K562 (cell line): ENCODE data around the gene COPE. TPM values are rescaled to one million over a fixed set of nuclear protein-coding genes. Genes with fewer than 3 reads are reported as not detected.

ENCODE experiments used
- BCL6 ChIP-seq: fragments of 250-450 bp; sonication (Bioruptor Pico); IDR thresholded peaks from 2 replicates; pipeline ENCODE4 v1.4.0; 2020
- CBX1 ChIP-seq: sonication (generic); IDR thresholded peaks from 2 replicates; pipeline ENCODE4 v1.6.1; 2016; ENCODE audit warnings: antibody characterized with exemption, low read depth, mild to moderate bottlenecking
- HCFC1 ChIP-seq: IDR thresholded peaks from 2 replicates; pipeline ENCODE4 v1.6.1; 2012; ENCODE audit warnings: low read depth, low read length, improper control_type of control experiment
- KLF6 ChIP-seq: fragments of 250-450 bp; sonication (Bioruptor Pico); IDR thresholded peaks from 2 replicates; pipeline ENCODE4 v1.4.0; 2020; ENCODE audit warnings: mild to moderate bottlenecking, moderate library complexity, borderline replicate concordance
- LARP7 ChIP-seq: fragments of 450-650 bp; IDR thresholded peaks from 2 replicates; pipeline ENCODE4 v1.6.1; 2016
- MAZ ChIP-seq, 2 experiments: fragments of 450-650 bp in 1 of 2; sonication (generic) in 1 of 2; formaldehyde crosslinking; IDR thresholded peaks in 1 of 2; conservative IDR thresholded peaks in 1 of 2; 2 replicates each; pipeline versions ENCODE4 v1.4.0 to v1.5.0; 2020; ENCODE audit warnings: mild to moderate bottlenecking in 1 of 2, missing genetic modification reagents in 1 of 2
- MEF2A ChIP-seq: IDR thresholded peaks from 2 replicates; pipeline ENCODE4 v1.6.1; 2011; ENCODE audit warnings: low read depth, mild to moderate bottlenecking, low read length, moderate library complexity; ENCODE audit not compliant: control insufficient read depth
- PML ChIP-seq: IDR thresholded peaks from 2 replicates; pipeline ENCODE4 v1.6.1; 2012; ENCODE audit warnings: low read length, inconsistent platforms
- PRPF4 ChIP-seq: fragments of 200-400 bp; formaldehyde crosslinking; IDR thresholded peaks from one replicate; pipeline ENCODE4 v1.6.1; 2017; ENCODE audit warnings: low read length, low read depth, mild to moderate bottlenecking; ENCODE audit not compliant: insufficient read depth, poor library complexity, severe bottlenecking
- RBFOX2 ChIP-seq: fragments of 200-400 bp; formaldehyde crosslinking; IDR thresholded peaks from 2 replicates; pipeline ENCODE4 v1.6.1; 2017; ENCODE audit warnings: low read depth, mild to moderate bottlenecking, low read length, moderate library complexity
- RERE ChIP-seq: sonication (generic); formaldehyde crosslinking; IDR thresholded peaks from 2 replicates; pipeline ENCODE4 v1.8.0; 2023; ENCODE audit warnings: missing genetic modification reagents, mild to moderate bottlenecking, borderline replicate concordance
- RFX5 ChIP-seq: IDR thresholded peaks from 2 replicates; pipeline ENCODE4 v1.6.1; 2011; ENCODE audit warnings: low read depth, mild to moderate bottlenecking, improper control_type of control experiment, low read length
- TAF7 ChIP-seq: fragments of 450-650 bp; IDR thresholded peaks from 2 replicates; pipeline ENCODE4 v1.6.1; 2016; ENCODE audit warnings: missing genetic modification characterization, missing compliant biosample characterization
- TCF3 ChIP-seq: sonication (generic); formaldehyde crosslinking; IDR thresholded peaks from 2 replicates; pipeline ENCODE4 v1.4.0; 2020; ENCODE audit warnings: mild to moderate bottlenecking, missing genetic modification reagents
- THRAP3 ChIP-seq: fragments of 450-650 bp; IDR thresholded peaks from 2 replicates; pipeline ENCODE4 v1.6.1; 2016; ENCODE audit warnings: mild to moderate bottlenecking, inconsistent platforms, borderline replicate concordance
- U2AF2 ChIP-seq: fragments of 200-400 bp; formaldehyde crosslinking; optimal IDR thresholded peaks from 2 replicates; pipeline ENCODE3; 2017; ENCODE audit warnings: low read depth, mild to moderate bottlenecking, low read length
- ZKSCAN3 ChIP-seq: fragments of 250-450 bp; sonication (Bioruptor Pico); IDR thresholded peaks from 2 replicates; pipeline ENCODE4 v1.4.0; 2020
- ZKSCAN8 ChIP-seq: fragments of 200-800 bp; sonication (Bioruptor generic); IDR thresholded peaks from 2 replicates; pipeline ENCODE4 v1.6.1; 2016; ENCODE audit warnings: missing genetic modification characterization, missing compliant biosample characterization
- ZNF133 ChIP-seq: fragments of 250-450 bp; sonication (Bioruptor Pico); IDR thresholded peaks from 2 replicates; pipeline ENCODE4 v1.4.0; 2020; ENCODE audit warnings: mild to moderate bottlenecking
- ZNF780A ChIP-seq: fragments of 250-450 bp; sonication (Bioruptor Pico); IDR thresholded peaks from 2 replicates; pipeline ENCODE4 v1.5.0; 2021; ENCODE audit warnings: mild to moderate bottlenecking
- ZSCAN32 ChIP-seq: fragments of 450-650 bp; formaldehyde crosslinking; IDR thresholded peaks from 2 replicates; pipeline ENCODE4 v1.4.0; 2020; ENCODE audit warnings: mild to moderate bottlenecking, moderate library complexity
- polyA plus RNA-seq, 8 experiments: library from polyadenylated mRNA; depleted of rRNA in 4 of 8; stranded (reverse) in 5 of 8; unstranded in 3 of 8; fragments of >200 nt; fragmentation: Nextera tagmentation in 2 of 8; fragmentation: Illumina TruSeq in 1 of 8; extraction: Ambion mirVana in 2 of 8; extraction: Trizol in 1 of 8; gene quantifications; 2 replicates each; pipeline versions ENCODE4 v1.2.1 to v1.2.3, GENCODE V29; 2011 to 2014; ENCODE audit warnings: inconsistent platforms in 1 of 8, missing spikeins in 1 of 8
- total RNA-seq, 7 experiments: library from RNA; depleted of rRNA in 6 of 7; stranded (reverse); fragments of >200 nt in 6 of 7; fragmentation: Illumina TruSeq in 2 of 7; extraction: Trizol in 2 of 7; gene quantifications; 2 replicates each; pipeline versions ENCODE4 v1.2.1 to v1.2.3, GENCODE V29; 2011 to 2021; ENCODE audit warnings: low replicate concordance in 1 of 7
- TF ChIP-seq, protein P1 (sequence below): sonication (generic); formaldehyde crosslinking; IDR thresholded peaks from 2 replicates; pipeline ENCODE4 v1.8.0; 2022; ENCODE audit warnings: mild to moderate bottlenecking, missing genetic modification reagents
- TF ChIP-seq, protein P2 (sequence below): sonication (generic); formaldehyde crosslinking; IDR thresholded peaks from 2 replicates; pipeline ENCODE4 v1.8.1; 2023; ENCODE audit warnings: mild to moderate bottlenecking, missing genetic modification reagents

COPE gene
- total and polyA plus RNA-seq, 9 of the 15 experiments (the other 6 are each of a cell fraction or from before 2014, with no cell fraction given) = 5.8 to 273 (median 147) TPM

DNA sequence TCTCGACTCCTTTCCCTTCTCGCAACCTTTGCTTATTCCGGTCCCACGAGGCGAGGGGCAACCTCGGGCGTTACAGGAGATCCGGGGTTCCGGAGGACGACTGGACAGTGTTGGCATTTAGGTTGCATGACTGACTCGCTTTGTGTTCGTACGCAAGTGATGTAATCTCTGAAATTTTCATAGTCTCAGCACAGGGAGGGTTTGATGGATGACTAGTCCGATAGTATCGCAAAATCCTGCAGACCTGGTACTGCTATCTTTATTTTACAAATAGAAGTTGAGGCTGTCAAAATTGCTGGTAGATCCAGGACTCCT, 670 bp upstream of the COPE start (continued):
- TF ChIP-seq MAZ (CRISPR knock-in tag; conservative IDR thresholded peaks at IDR 0.05 in 1 of 2, IDR thresholded peaks at IDR 0.05 in 1 of 2) (no peak), ZKSCAN8 (CRISPR knock-in tag) (no peak), ZKSCAN3 (CRISPR knock-in tag) (no peak), BCL6 (CRISPR knock-in tag) (no peak), RERE (CRISPR knock-in tag) (no peak), HCFC1 (no peak), CBX1 (no peak), ZNF133 (CRISPR knock-in tag) (no peak), RBFOX2 (no peak), KLF6 (no peak), MEF2A (no peak), ZNF780A (CRISPR knock-in tag) (no peak), THRAP3 (no peak), PRPF4 (no peak), PML (no peak), U2AF2 (no peak), RFX5 (no peak), ZSCAN32 (CRISPR knock-in tag) (peak; percentile 51; the same call in 1 of the 2 replicates), TCF3 (CRISPR knock-in tag) (no peak), TAF7 (tag) (no peak), LARP7 (no peak)
- TF ChIP-seq, protein P1, sequence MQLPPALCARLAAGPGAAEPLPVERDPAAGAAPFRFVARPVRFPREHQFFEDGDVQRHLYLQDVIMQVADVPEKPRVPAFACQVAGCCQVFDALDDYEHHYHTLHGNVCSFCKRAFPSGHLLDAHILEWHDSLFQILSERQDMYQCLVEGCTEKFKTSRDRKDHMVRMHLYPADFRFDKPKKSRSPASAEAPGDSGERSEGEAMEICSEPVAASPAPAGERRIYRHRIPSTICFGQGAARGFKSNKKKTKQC (CRISPR knock-in tag) = 0 out of 2 replicates have a peak, but pooled peaks have one; percentile 34
- TF ChIP-seq, protein P2, sequence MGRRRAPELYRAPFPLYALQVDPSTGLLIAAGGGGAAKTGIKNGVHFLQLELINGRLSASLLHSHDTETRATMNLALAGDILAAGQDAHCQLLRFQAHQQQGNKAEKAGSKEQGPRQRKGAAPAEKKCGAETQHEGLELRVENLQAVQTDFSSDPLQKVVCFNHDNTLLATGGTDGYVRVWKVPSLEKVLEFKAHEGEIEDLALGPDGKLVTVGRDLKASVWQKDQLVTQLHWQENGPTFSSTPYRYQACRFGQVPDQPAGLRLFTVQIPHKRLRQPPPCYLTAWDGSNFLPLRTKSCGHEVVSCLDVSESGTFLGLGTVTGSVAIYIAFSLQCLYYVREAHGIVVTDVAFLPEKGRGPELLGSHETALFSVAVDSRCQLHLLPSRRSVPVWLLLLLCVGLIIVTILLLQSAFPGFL = peak; percentile 94; the same call in 1 of the 2 replicates
